HEK293 (cell line): Measurements from ENCODE around the gene RHBDF1.

Experiments used
- CTCF ChIA-PET: fragments of 350-600 bp; formaldehyde crosslinking; extraction: SDS; loops from one replicate; lab custom pipeline; 2021; ENCODE audit warnings: antibody characterized with exemption; lab: Yijun Ruan, JAX
- POLR2A ChIA-PET: fragments of 300-600 bp; formaldehyde crosslinking; extraction: SDS; loops from one replicate; lab custom pipeline; 2020; ENCODE audit warnings: antibody characterized with exemption, inconsistent platforms; lab: Yijun Ruan, JAX
- H3K27ac ChIP-seq: fragments of 200-500 bp; sonication (Bioruptor generic); 2 replicates; pipeline ENCODE4 v1.5.1; 2014; ENCODE audit warnings: low read depth, low read length, control low read depth, inconsistent platforms; ENCODE audit errors: extremely low read depth
- H3K36me3 ChIP-seq, 2 experiments: fragments of 200-500 bp in 1 of 2; sonication (Bioruptor generic) in 1 of 2; 1 replicate in 1 of 2; 2 replicates in 1 of 2; pipeline ENCODE4 v1.5.1; 2014 to 2017; ENCODE audit warnings: inconsistent platforms in 2 of 2, low read length in 2 of 2; ENCODE audit not compliant: control insufficient read depth in 2 of 2, insufficient read depth in 1 of 2
- H3K4me1 ChIP-seq: fragments of 200-500 bp; sonication (Bioruptor generic); 2 replicates; pipeline ENCODE4 v1.5.1; 2014; ENCODE audit warnings: mild to moderate bottlenecking, low read length, inconsistent platforms; ENCODE audit not compliant: control insufficient read depth, insufficient read depth
- H3K4me3 ChIP-seq: 2 replicates; pipeline ENCODE4 v1.5.1; 2011; ENCODE audit warnings: low read depth, mild to moderate bottlenecking, control low read depth, low read length, moderate library complexity
- H3K9me3 ChIP-seq: fragments of 200-500 bp; sonication (Bioruptor generic); 2 replicates; pipeline ENCODE4 v1.5.1; 2014; ENCODE audit warnings: low read depth, low read length, inconsistent platforms; ENCODE audit not compliant: control insufficient read depth, insufficient read depth
- HIC1 ChIP-seq: fragments of 450-650 bp; formaldehyde crosslinking; IDR thresholded peaks from 2 replicates; pipeline ENCODE4 v1.5.1; 2016; ENCODE audit warnings: missing biosample characterization, missing genetic modification characterization
- HOXA7 ChIP-seq: sonication (generic); formaldehyde crosslinking; IDR thresholded peaks from 2 replicates; pipeline ENCODE4 v1.8.1; 2022; ENCODE audit warnings: missing genetic modification reagents, borderline replicate concordance
- KLF10 ChIP-seq: fragments of 450-650 bp; IDR thresholded peaks from 2 replicates; pipeline ENCODE4 v1.5.1; 2018; ENCODE audit warnings: missing biosample characterization, mild to moderate bottlenecking, missing genetic modification characterization
- REPIN1 ChIP-seq: fragments of 450-650 bp; formaldehyde crosslinking; IDR thresholded peaks from 2 replicates; pipeline ENCODE4 v1.5.1; 2017; ENCODE audit warnings: missing biosample characterization, missing genetic modification characterization, low read depth
- TCF7L2 ChIP-seq: IDR thresholded peaks from 2 replicates; pipeline ENCODE4 v1.6.1; 2011; ENCODE audit warnings: low read depth, mild to moderate bottlenecking, inconsistent platforms, low read length, moderate library complexity, borderline replicate concordance
- ZBTB17 ChIP-seq: fragments of 450-650 bp; formaldehyde crosslinking; IDR thresholded peaks from 2 replicates; pipeline ENCODE4 v1.5.1; 2016; ENCODE audit warnings: missing biosample characterization, missing genetic modification characterization
- ZBTB20 ChIP-seq: fragments of 450-650 bp; formaldehyde crosslinking; IDR thresholded peaks from 2 replicates; pipeline ENCODE4 v1.5.1; 2016; ENCODE audit warnings: missing biosample characterization, missing genetic modification characterization
- ZBTB21 ChIP-seq: fragments of 450-650 bp; formaldehyde crosslinking; IDR thresholded peaks from 2 replicates; pipeline ENCODE4 v1.5.1; 2017; ENCODE audit warnings: missing biosample characterization, missing genetic modification characterization
- ZBTB49 ChIP-seq: fragments of 450-650 bp; formaldehyde crosslinking; IDR thresholded peaks from 2 replicates; pipeline ENCODE4 v1.5.1; 2016; ENCODE audit warnings: missing biosample characterization, missing genetic modification characterization, low read depth
- ZFP37 ChIP-seq: fragments of 450-650 bp; formaldehyde crosslinking; IDR thresholded peaks from 2 replicates; pipeline ENCODE4 v1.5.1; 2016; ENCODE audit warnings: missing biosample characterization, missing genetic modification characterization
- ZFP69B ChIP-seq: fragments of 450-650 bp; formaldehyde crosslinking; IDR thresholded peaks from 2 replicates; pipeline ENCODE4 v1.5.1; 2016; ENCODE audit warnings: missing biosample characterization, missing genetic modification characterization
- ZNF121 ChIP-seq: fragments of 450-650 bp; formaldehyde crosslinking; IDR thresholded peaks from 2 replicates; pipeline ENCODE4 v1.5.1; 2016; ENCODE audit warnings: missing biosample characterization, missing genetic modification characterization
- ZNF157 ChIP-seq: fragments of 450-650 bp; formaldehyde crosslinking; IDR thresholded peaks from 2 replicates; pipeline ENCODE4 v1.5.1; 2016; ENCODE audit warnings: missing biosample characterization, missing genetic modification characterization
- ZNF404 ChIP-seq: fragments of 450-650 bp; formaldehyde crosslinking; IDR thresholded peaks from 2 replicates; pipeline ENCODE4 v1.5.1; 2017; ENCODE audit warnings: missing biosample characterization, missing genetic modification characterization
- ZNF433 ChIP-seq: fragments of 450-650 bp; formaldehyde crosslinking; IDR thresholded peaks from 2 replicates; pipeline ENCODE4 v1.5.1; 2016; ENCODE audit warnings: missing biosample characterization, missing genetic modification characterization, low read depth
- ZNF488 ChIP-seq: fragments of 450-650 bp; formaldehyde crosslinking; IDR thresholded peaks from 2 replicates; pipeline ENCODE4 v1.5.1; 2016; ENCODE audit warnings: missing biosample characterization, missing genetic modification characterization
- ZNF571 ChIP-seq: fragments of 450-650 bp; formaldehyde crosslinking; IDR thresholded peaks from 2 replicates; pipeline ENCODE4 v1.5.0; 2017; ENCODE audit warnings: missing biosample characterization, missing genetic modification characterization
- ZNF600 ChIP-seq: fragments of 450-650 bp; formaldehyde crosslinking; IDR thresholded peaks from 2 replicates; pipeline ENCODE4 v1.5.1; 2016; ENCODE audit warnings: missing biosample characterization, missing genetic modification characterization
- ZNF658 ChIP-seq: fragments of 450-650 bp; formaldehyde crosslinking; IDR thresholded peaks from 2 replicates; pipeline ENCODE4; 2016; ENCODE audit warnings: missing biosample characterization, missing genetic modification characterization
- ZNF76 ChIP-seq: fragments of 450-650 bp; formaldehyde crosslinking; IDR thresholded peaks from 2 replicates; pipeline ENCODE4; 2016; ENCODE audit warnings: low read depth, missing biosample characterization, missing genetic modification characterization, borderline replicate concordance
- ZNF776 ChIP-seq: fragments of 450-650 bp; formaldehyde crosslinking; IDR thresholded peaks from 2 replicates; pipeline ENCODE4 v1.5.0; 2017; ENCODE audit warnings: missing biosample characterization, missing genetic modification characterization, borderline replicate concordance
- ZSCAN18 ChIP-seq: fragments of 450-650 bp; formaldehyde crosslinking; IDR thresholded peaks from 2 replicates; pipeline ENCODE4 v1.5.1; 2016; ENCODE audit warnings: missing biosample characterization, missing genetic modification characterization
- ZSCAN30 ChIP-seq: fragments of 450-650 bp; IDR thresholded peaks from 2 replicates; pipeline ENCODE4 v1.5.1; 2018; ENCODE audit warnings: missing biosample characterization, mild to moderate bottlenecking, missing genetic modification characterization, moderate library complexity

The RHBDF1 gene

GRCh38 chr16:114327-114726 is 41.9 kb upstream of the RHBDF1 start:
- CTCF ChIA-PET = interaction anchor here (1.3 to 1.4 kb wide), 3 partner anchors 8 to 65 kb away, joined by 3 to 7 read pairs (median 3); no protein-coding TSS in a partner anchor

GRCh38 chr16:112153-112840 is 39.9 kb upstream of the RHBDF1 start:
- no peaks in the 10 kb centered on the region for H3K9me3 ChIP-seq
- H3K4me1 ChIP-seq = no peaks in the 10 kb centered on the region
- CTCF ChIA-PET = interaction anchor here (0.7 to 0.8 kb wide), 3 partner anchors 15 to 167 kb away, joined by 3 to 4 read pairs (median 4); no protein-coding TSS in a partner anchor
- TF ChIP-seq ZNF121 (peak; percentile 40; the same call in 1 of the 2 replicates), ZNF600 (tag by site-specific recombination) (peak; percentile 47; the same call in 1 of the 2 replicates), ZNF776 (no peak)
- no peak overlapping the region for H3K27ac ChIP-seq
- H3K36me3 ChIP-seq = peaks cover 12 to 60% of the 10 kb centered on the region in 2 experiments; a peak in 2 of 3 replicates
- H3K4me3 ChIP-seq = no peak overlapping the region
- POLR2A ChIA-PET = interaction anchor here (0.5 to 0.6 kb wide), 4 partner anchors 125 to 225 kb away, joined by 3 to 6 read pairs (median 4); no protein-coding TSS in a partner anchor

More at GRCh38 chr16:114327-114726, 41.9 kb upstream of the RHBDF1 start:
- Histone ChIP-seq H3K4me3 (no peak overlapping the region), H3K9me3 (no peaks in the 10 kb centered on the region), H3K27ac (no peak overlapping the region), H3K4me1 (no peaks in the 10 kb centered on the region; the same call in 1 of the 2 replicates), H3K36me3 (peaks cover 8 to 57% of the 10 kb centered on the region in 2 experiments; a peak in 2 of 3 replicates)
- POLR2A ChIA-PET = no interaction called here
- TF ChIP-seq ZNF76 (tag by site-specific recombination) (no peak), ZBTB20 (no peak)

GRCh38 chr16:106623-107324 is 34.3 kb upstream of the RHBDF1 start:
- Histone ChIP-seq H3K4me1 (no peaks in the 10 kb centered on the region), H3K36me3 (peaks cover 7 to 48% of the 10 kb centered on the region in 2 experiments; a peak in 2 of 3 replicates), H3K4me3 (no peak overlapping the region), H3K9me3 (no peaks in the 10 kb centered on the region), H3K27ac (no peak overlapping the region)
- POLR2A ChIA-PET = interaction anchor here (1.2 kb wide), 1 partner anchor 38 kb away, joined by 3 read pairs; no protein-coding TSS in a partner anchor
- CTCF ChIA-PET = interaction anchor here (0.5 to 7.7 kb wide), 36 partner anchors 8 to 564 kb away, joined by 3 to 80 read pairs (median 4); partner anchors contain the start of gene HBQ1
- TF ChIP-seq ZBTB17 = peak; percentile 74
- no peak for TF ChIP-seq HIC1 (tag by site-specific recombination)
- TF ChIP-seq REPIN1 = no peak
- TF ChIP-seq ZNF404 (tag by site-specific recombination) = no peak
- TF ChIP-seq ZNF157 = no peak
- no peak for TF ChIP-seq ZNF658
- TF ChIP-seq ZNF571 (tag by site-specific recombination) = no peak
- no peak for TF ChIP-seq KLF10 (tag by site-specific recombination)
- no peak for TF ChIP-seq ZBTB49 (tag by site-specific recombination)
- no peak for TF ChIP-seq ZFP69B (tag by site-specific recombination)
- no peak for TF ChIP-seq ZSCAN18 (tag by site-specific recombination)
- no peak for TF ChIP-seq ZSCAN30 (tag by site-specific recombination)
- no peak for TF ChIP-seq TCF7L2
- TF ChIP-seq ZNF488 = no peak
- TF ChIP-seq ZBTB21 (tag by site-specific recombination) = no peak
- TF ChIP-seq ZNF433 (tag by site-specific recombination) = no peak
- TF ChIP-seq HOXA7 (CRISPR knock-in tag) = no peak
- no peak for TF ChIP-seq ZFP37
